Measurements from ENCODE around the gene CCDC47.
A peak's percentile ranks its signal among the peaks of the same experiment; 100 is the strongest.

The CCDC47 gene

DNA sequence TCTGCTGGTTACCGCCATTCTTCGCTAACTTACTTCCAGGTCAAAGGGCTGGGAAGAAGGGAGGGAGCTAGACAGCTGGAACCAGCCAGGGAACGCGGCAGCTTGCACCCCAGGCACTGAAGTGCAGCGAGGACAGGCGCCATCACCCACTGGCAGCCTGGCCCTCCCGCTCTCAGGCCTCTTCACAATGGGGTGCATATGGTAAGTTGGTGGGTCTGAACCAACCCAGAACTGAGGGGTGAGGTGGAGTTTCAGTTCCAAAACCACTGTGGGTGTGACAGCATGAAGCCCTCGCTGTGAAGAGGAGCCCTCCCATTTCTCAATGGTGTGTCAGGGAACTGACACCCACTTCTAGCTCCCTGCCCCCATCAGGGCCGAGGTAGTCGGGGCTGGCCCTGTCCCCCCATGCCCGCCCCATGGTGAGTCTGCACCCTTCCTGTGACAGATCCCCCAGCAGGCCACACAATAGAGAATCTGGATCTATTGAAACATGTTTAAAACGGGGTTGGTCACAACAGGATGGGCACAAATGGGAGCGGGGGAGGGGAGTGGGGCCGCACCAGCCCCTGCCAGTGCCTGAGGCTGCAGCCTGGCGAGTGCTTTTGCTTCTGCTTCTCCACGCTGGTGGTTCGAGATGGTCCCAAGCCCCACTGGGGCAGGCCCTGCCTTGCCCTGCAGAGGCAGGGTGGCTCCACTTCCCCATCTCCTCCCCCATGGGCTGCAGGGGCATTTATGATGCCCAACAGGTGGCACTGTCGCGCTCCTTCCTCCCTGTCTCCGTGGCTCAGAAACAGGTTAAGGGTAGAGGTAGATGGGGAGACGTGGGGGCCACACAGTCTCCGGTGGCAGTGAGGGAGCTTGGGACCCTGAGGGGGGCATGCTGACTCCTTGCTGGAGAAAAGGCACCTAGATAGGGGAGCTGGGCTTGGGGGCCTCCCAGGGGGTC, 75.8 kb downstream of the CCDC47 start:
- no peak for TF ChIP-seq NFRKB (IDR thresholded peaks at IDR 0.05)
- TF ChIP-seq, protein P1, sequence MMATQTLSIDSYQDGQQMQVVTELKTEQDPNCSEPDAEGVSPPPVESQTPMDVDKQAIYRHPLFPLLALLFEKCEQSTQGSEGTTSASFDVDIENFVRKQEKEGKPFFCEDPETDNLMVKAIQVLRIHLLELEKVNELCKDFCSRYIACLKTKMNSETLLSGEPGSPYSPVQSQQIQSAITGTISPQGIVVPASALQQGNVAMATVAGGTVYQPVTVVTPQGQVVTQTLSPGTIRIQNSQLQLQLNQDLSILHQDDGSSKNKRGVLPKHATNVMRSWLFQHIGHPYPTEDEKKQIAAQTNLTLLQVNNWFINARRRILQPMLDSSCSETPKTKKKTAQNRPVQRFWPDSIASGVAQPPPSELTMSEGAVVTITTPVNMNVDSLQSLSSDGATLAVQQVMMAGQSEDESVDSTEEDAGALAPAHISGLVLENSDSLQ (IDR thresholded peaks at IDR 0.05) = no peak
- TF ChIP-seq SP1 (IDR thresholded peaks at IDR 0.05) = no peak
- TF ChIP-seq SUZ12 (IDR thresholded peaks at IDR 0.05) = no peak
- TF ChIP-seq CTBP1 (IDR thresholded peaks at IDR 0.05; ENCODE audit: borderline replicate concordance) = no peak
- TF ChIP-seq FOXA1 (IDR thresholded peaks at IDR 0.05) = no peak
- TF ChIP-seq HDGF (IDR thresholded peaks at IDR 0.05; ENCODE audit: borderline replicate concordance) = no peak
- no peak for TF ChIP-seq LEF1 (IDR thresholded peaks at IDR 0.05; ENCODE audit: borderline replicate concordance)
- TF ChIP-seq BHLHE40 (IDR thresholded peaks at IDR 0.05; ENCODE audit: borderline replicate concordance) = no peak
- CTCF ChIA-PET = interaction anchor here (0.5 to 1.6 kb wide), 10 partner anchors 9 to 605 kb away, joined by 3 to 13 read pairs (median 3); partner anchors contain the start of gene PSMC5
- peak; percentile 68 for DNase-seq (ENCODE audit: extremely low spot score)
- POLR2A ChIA-PET = interaction anchor here (0.5 to 2.7 kb wide), 4 partner anchors 22 to 76 kb away, joined by 3 to 8 read pairs (median 5); partner anchors contain the start of genes CCDC47 and MAP3K3

DNA sequence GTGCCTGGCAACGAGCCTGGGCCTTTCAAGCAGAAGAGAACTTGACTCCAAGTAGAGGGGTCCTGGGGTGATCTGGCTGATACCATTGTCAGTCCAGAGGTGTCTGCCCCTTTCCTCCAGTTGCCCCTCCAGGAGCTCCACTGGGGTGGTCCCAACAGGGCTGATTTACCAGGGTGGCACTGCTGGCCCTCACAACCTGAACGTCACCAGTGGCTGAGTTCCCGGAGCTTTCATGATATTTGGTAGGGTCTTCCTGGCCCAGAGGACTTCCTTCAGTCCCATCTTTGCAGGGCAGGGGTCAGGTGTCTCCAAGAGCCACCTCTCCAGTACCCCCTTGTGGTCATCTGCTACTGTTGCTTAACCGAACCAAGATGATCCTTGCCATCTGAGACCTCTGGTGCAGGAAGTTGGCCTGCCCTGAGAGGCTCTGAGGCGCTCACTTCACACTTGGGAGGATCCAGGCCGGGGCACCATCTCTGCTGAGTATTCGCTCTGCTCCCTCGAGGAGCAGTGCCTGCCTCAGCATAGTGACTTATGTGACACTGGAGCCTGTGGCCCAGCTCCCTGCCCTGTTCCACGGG, 76.9 kb downstream of the CCDC47 start:
- ChIA-PET POLR2A (interaction anchor here (1.4 to 2.7 kb wide), 2 partner anchors 21 to 74 kb away, joined by 3 to 8 read pairs; partner anchors contain the start of gene MAP3K3), CTCF (interaction anchor here (1.2 to 1.6 kb wide), 3 partner anchors 9 to 145 kb away, joined by 3 to 4 read pairs (median 3); no protein-coding TSS in a partner anchor)
- peak; percentile 63 for DNase-seq (ENCODE audit: extremely low spot score)
- TF ChIP-seq FOXK2 (IDR thresholded peaks at IDR 0.05) = no peak
- no peak for TF ChIP-seq SUZ12 (IDR thresholded peaks at IDR 0.05)
- TF ChIP-seq NFRKB (IDR thresholded peaks at IDR 0.05) = no peak
- TF ChIP-seq BHLHE40 (IDR thresholded peaks at IDR 0.05; ENCODE audit: borderline replicate concordance) = no peak
- no peak for TF ChIP-seq HDGF (IDR thresholded peaks at IDR 0.05; ENCODE audit: borderline replicate concordance)
- no peak for TF ChIP-seq TARDBP (IDR thresholded peaks at IDR 0.05)
- no peak for TF ChIP-seq L3MBTL2 (conservative IDR thresholded peaks at IDR 0.05)
- TF ChIP-seq ZNF384 (IDR thresholded peaks at IDR 0.05) = no peak
- no peak for TF ChIP-seq ARNT (IDR thresholded peaks at IDR 0.05)
- TF ChIP-seq ELF4 (IDR thresholded peaks at IDR 0.05) = no peak
- no peak for TF ChIP-seq SP1 (IDR thresholded peaks at IDR 0.05)
- TF ChIP-seq CTBP1 (IDR thresholded peaks at IDR 0.05; ENCODE audit: borderline replicate concordance) = no peak
- no peak for TF ChIP-seq FOXA1 (IDR thresholded peaks at IDR 0.05)
- no peak for TF ChIP-seq FOXM1 (IDR thresholded peaks at IDR 0.05; ENCODE audit: borderline replicate concordance)
- TF ChIP-seq LEF1 (IDR thresholded peaks at IDR 0.05; ENCODE audit: borderline replicate concordance) = no peak
- TF ChIP-seq, protein P1 (IDR thresholded peaks at IDR 0.05) = no peak

DNA sequence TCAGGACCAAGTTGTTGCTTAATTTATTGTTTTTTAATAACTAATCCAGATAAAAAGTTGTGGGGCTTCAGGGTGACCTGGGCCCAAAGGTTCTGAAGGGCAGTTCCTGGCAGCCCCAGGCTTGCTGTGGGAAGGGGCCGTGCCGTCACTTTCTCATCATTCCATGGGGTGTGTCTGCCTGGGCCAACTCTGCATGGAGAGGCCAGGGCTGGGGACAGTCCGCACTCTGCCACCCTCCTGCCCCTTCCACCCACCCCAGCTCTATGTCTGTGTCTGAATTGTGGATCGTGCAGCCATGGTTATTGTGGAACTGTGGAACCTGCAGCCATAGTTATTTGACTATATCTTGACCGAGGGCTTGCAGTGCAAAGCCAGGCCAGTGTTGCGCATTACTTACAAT, 77.5 kb downstream of the CCDC47 start:
- ChIA-PET POLR2A (interaction anchor here (1.4 kb wide), 1 partner anchor 74 kb away, joined by 3 read pairs; the partner anchor contains the start of gene MAP3K3), CTCF (interaction anchor here (1.0 to 1.6 kb wide), 2 partner anchors 14 to 251 kb away, joined by 3 to 5 read pairs; no protein-coding TSS in a partner anchor)
- DNase-seq (ENCODE audit: extremely low spot score) = no peak
- TF ChIP-seq TARDBP (IDR thresholded peaks at IDR 0.05) (no peak), BHLHE40 (IDR thresholded peaks at IDR 0.05; ENCODE audit: borderline replicate concordance) (no peak), FOXM1 (IDR thresholded peaks at IDR 0.05; ENCODE audit: borderline replicate concordance) (no peak), LEF1 (IDR thresholded peaks at IDR 0.05; ENCODE audit: borderline replicate concordance) (no peak), CTBP1 (IDR thresholded peaks at IDR 0.05; ENCODE audit: borderline replicate concordance) (no peak), SUZ12 (IDR thresholded peaks at IDR 0.05) (no peak), ZNF384 (IDR thresholded peaks at IDR 0.05) (no peak), ARNT (IDR thresholded peaks at IDR 0.05) (no peak)
- TF ChIP-seq, protein P1 (IDR thresholded peaks at IDR 0.05) = no peak

Data from HEK293T (cell line).